HG03378 (cell line): ENCODE measurements around the gene CASP3.
"Not testable (repeated sequence)": the region's sequence is repeated elsewhere in the genome, so short reads cannot be mapped to it uniquely, and the experiment has no call there.

Experiments
- ATAC-seq: cut with Tn5 transposase; IDR thresholded peaks from one replicate; pipeline ENCODE4 v1.9.1; 2021; ENCODE audit warnings: mild to moderate bottlenecking, moderate library complexity; ENCODE audit not compliant: unreplicated experiment

Gene CASP3

DNA sequence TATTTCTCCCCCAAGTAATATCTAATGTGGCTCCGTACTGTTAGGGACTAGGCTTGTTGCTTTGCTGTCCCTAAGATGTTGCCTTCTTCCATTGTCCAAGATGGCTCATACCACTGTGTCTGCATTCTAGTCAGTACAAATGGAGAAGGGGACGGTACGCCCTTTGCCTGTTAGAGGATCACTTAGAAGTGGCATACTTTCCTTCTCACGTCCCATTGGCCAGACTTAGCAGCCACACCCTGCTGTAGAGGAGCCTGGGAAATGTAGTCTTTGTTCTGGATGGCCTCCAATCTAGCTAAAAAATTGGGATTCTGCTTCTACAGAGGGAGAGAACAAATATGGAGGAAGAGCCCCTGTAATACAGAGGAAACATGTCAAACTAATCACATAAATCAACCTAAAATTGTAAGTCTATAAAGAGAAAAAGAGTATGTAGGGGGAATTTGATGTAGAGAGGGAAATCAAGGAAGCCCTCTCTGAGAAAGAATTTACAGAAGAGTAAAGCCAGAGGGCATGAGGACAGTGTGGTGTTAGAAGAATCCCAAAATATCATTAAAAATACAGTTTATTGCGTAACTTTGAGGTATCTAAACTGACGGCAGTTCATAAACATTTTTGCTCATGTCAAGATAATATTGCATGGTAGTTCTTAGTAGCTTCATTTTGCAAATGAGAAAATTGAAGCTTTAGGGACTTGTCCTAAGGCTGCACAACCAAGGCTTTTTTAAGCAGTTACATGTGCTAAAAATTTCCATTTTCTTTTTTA lies 15.4 kb upstream of the CASP3 start:
- no peak for ATAC-seq

DNA sequence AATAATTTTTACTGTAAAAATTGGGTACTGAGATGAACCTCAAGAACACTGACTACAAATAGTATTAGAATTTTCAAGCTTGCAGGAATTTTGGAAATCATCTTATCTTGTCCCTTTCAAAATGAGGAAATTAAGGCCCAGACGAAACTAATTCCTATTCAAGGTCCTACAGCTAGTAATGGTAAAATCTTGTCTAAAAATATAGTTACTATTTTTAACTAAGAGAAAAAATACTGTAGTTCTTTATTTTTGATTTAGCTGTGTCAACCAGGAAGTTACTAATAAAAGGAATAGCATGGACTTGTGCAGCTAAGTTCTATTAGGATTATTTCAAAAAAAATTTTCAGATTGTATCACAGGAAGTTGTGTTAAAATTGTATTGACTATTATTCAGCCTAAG lies 13.0 kb upstream of the CASP3 start:
- ATAC-seq = no peak

DNA sequence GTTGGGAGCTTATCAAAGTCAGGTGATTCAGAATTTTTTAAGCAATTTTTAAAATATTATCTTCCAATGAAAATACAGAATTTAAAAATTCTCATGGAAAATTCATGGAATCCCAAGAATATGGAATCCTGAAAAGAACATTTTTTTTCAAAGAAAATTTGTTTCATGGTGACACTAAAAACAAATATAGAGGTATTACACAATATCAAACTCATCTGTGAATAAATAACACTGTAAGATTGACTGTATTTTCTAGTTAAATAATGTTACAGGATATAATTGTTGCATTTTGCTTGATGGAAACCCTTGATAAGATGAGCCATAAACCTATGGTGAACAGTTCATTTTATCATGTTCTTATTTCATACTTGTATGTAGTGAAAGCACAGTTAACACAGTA lies 11.7 kb upstream of the CASP3 start:
- ATAC-seq = no peak

- ATAC-seq = not testable (repeated sequence)
Observed at GRCh38 chr4:184657820-184658219, 8.6 kb upstream of the CASP3 start.

GRCh38 chr4:184657144-184657543 lies 7.9 kb upstream of the CASP3 start:
- ATAC-seq = no peak

DNA sequence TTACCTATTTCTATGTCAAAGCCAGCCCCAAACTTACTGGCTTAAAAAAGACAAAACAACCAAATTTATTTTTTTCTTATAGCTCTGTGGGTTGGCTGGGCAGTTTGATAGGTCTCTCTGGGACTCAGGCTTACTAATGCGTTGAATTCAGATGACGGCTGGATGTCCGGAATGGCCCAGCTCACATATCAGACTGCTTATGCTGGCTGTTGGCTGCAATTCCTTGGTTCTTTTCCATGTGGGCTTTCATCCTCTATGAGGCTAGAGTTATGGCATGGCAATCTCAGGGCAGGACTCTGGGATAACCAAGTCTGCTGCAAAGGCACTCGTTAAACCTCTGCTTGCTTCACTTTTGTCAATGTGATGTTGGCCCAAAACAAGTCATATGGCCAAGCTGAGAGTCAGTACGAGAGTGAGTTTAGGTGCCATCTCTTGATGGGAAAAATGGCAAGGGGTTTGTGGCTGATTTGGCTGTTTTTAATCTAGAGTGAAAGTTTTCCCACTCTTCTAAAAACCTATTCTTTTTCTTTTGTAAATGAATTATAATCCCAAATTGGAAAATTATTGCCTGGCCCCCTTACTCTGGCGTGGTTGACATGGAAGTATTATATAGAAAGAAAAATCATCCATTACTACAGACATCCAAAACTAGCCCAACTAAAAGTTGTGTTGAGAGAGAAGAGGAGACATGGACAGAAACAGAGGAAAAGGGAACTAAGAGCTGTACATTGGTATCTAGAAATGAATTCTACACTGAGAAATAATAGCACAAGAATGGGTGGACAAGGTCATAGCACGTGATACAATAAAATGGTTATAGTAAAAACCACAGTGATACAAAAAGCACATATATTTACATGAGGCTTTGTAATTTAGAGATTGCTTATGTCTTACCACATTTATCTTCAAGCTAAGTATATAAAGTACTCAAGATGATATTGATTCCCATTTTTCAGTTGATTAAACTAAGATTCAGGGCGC lies 6.9 kb upstream of the CASP3 start:
- ATAC-seq = no peak

- no peak for ATAC-seq
Observed at GRCh38 chr4:184653650-184654049, 4.4 kb upstream of the CASP3 start.

- ATAC-seq = not testable (repeated sequence)
Observed at GRCh38 chr4:184652681-184653080, 3.4 kb upstream of the CASP3 start.

- ATAC-seq = no peak
Observed at GRCh38 chr4:184651899-184652298, 2.7 kb upstream of the CASP3 start.

DNA sequence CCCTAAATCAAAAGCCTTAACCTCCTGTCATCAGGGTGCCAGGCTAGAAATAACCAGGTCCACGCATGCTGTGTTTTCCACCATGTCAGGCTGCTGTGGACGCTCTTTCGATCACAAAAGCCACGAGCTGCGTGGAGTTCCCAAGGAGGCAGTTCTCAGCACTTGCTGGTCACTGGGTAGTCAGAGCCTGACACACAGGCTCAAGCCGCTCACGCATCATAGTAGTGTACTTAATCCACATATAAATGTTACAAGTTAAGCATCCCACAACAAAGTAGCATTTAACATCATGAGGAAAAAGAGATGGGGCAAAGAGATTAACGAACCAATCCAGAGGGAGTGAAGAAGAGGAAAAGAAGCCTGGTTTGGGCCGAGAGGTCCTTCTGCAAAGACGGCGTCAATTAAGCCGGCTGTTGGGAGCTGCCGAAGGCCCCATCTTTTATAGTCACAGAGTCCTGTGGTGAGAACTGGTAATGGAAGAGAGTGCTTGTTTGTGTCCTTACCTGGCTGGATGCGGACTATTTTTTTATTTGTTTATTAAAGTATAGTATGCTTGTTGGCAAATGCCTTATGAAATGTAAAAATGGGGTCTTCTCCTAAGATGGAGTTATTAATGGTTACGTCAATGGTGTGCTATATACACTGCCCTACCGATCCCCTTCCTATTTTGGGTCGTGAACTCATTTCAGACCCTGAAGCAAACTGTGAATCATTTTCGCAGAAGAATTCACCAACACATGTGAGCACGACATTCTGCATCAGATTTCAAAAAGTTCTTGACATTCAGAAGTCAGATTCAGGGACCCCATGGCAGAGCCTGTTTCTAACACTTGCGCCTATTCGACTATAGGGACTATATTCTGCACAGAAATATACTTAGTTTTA lies 966 bp upstream of the CASP3 start:
- ATAC-seq = peak; percentile 19

DNA sequence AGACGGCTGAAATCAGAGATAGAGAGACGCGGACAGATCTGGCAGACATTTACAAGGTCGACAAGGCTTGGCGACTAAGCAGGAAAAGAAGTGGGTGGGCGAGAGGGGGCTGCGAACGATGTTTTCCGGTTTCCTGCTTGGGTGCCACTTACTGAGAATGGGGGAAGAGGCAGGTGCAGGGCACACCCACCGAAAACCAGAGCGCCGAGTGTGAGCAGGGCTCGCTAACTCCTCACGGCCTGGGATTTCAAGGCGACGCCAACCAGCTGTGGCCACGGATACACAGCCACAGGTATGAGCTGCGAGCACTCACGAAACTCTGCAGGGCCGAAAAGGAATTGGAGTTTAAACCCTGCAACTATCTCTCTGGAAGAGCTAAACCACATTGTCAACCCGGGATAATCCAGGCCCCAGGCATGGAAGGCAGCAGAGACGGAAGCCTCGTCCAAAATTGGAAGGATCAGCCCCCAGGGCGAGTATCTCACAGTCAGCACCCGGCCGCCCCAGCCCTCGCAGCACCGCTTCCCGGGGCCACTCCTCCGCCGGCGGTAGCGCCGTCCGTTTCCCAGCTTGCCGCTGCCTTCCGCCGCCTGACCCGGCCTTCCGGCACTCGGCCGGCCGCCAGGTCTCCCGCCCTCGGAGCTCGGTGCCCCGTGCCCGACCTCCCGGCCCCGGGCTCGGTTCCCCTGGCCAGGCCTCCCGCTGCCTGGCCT lies 778 bp downstream of the CASP3 start:
- peak; percentile 20 for ATAC-seq

GRCh38 chr4:184648054-184648312 lies 1.3 kb downstream of the CASP3 start:
- ATAC-seq = no peak

DNA sequence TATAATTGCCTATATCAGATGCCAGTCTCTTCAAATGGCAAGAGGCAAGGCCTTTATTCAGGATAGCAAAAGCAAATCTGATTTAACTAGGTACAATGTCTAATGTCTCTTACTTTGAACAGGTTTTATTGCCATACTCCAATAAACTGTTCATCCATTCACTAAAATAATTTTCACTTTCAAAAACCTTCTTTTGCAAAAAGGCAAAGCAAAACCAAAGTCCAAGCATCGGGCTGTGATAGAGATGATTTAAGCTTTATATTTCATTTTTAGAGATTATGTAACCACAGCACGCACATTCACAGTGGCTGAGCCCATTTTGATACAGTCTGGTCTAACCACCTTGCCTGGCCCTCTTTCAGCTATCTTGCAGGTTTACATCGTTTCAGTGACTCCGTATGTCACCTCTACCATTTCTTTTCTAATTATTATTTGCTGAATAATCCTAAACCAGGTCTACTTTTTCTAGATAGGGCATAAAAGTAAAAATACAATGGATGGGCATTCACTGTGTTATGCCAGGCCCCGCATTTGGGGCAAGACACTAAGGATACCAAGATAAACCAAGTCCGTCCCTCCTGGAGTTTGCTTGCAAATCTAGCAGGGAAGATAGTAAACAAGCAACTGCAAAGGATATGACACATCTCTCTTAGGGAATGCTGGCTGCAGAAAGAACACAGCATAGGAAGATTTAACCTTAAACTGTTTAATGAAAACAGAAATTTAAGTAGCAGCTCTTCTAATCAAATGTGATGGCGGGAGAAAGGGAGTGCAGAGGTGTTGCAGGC lies 1.8 kb downstream of the CASP3 start:
- no peak for ATAC-seq

GRCh38 chr4:184645904-184646610 lies 3.2 kb downstream of the CASP3 start:
- no peak for ATAC-seq

- no peak for ATAC-seq
Observed at GRCh38 chr4:184644553-184645307, 4.5 kb downstream of the CASP3 start.

DNA sequence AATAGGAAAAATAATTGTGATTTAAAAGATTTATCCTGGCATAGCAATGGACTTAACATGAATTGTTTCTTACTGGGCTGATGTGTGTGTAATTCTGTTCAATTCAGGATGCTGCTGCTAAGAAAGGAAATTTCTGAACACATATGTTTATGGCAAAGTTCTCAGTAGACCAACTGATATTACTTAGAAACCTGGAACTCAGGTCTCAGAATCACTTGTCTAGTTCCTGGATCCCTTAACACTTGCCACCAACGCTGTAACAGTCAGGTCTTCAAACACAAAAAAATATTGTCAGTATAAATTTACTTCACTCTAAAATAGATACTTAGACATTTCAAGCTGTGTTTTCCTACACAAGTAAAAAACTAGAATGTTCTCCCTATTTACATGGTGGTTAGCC lies 5.5 kb downstream of the CASP3 start:
- ATAC-seq = no peak

- ATAC-seq = no peak
Observed at GRCh38 chr4:184641451-184641850, 7.8 kb downstream of the CASP3 start.

GRCh38 chr4:184641022-184641421 lies 8.2 kb downstream of the CASP3 start:
- ATAC-seq = no peak
